H1 (cell line): ENCODE measurements around the gene ZC3H8. TPM values are rescaled to one million over a fixed set of nuclear protein-coding genes. Genes with fewer than 3 reads are reported as not detected.

Experiments
- CTCF ChIA-PET: fragments of 300-600 bp; sonication (Branson Sonifier 250); formaldehyde crosslinking; loops from one replicate; lab custom pipeline; 2021; ENCODE audit not compliant: partially characterized antibody; lab: Charles Lee
- POLR2A ChIA-PET: fragments of 300-600 bp; sonication (Branson Sonifier 250); formaldehyde crosslinking; loops from one replicate; lab custom pipeline; 2021; ENCODE audit warnings: inconsistent platforms; ENCODE audit not compliant: partially characterized antibody; lab: Charles Lee
- DNase-seq, 2 experiments: peaks; one replicate each; pipeline versions ENCODE4 v3.0.0 to v3.0.0-alpha.2; 2010 to 2022; ENCODE audit warnings: low spot score in 2 of 2, low read depth in 1 of 2, mixed read lengths in 1 of 2
- FAIRE-seq: peaks from 2 replicates; lab custom pipeline; 2011; peaks lifted over from hg19 to GRCh38; lab: Jason Lieb, UNC
- H2AFZ ChIP-seq: 2 replicates; pipeline ENCODE4 v1.8.1; 2012; ENCODE audit warnings: low read length, inconsistent platforms
- H2AK5ac ChIP-seq: 2 replicates; pipeline ENCODE4 v1.6.1; 2013; ENCODE audit warnings: low read depth, low read length
- H2BK120ac ChIP-seq: replicated peaks from 2 replicates; pipeline ENCODE3; 2013; ENCODE audit warnings: low read depth, low read length, inconsistent platforms
- H2BK12ac ChIP-seq: 2 replicates; pipeline ENCODE4 v1.6.1; 2013; ENCODE audit warnings: low read depth, low read length
- H2BK15ac ChIP-seq: 2 replicates; pipeline ENCODE4 v1.6.1; 2013; ENCODE audit warnings: low read length
- H2BK20ac ChIP-seq: 2 replicates; pipeline ENCODE4 v1.6.1; 2013; ENCODE audit warnings: low read length
- H2BK5ac ChIP-seq: 2 replicates; pipeline ENCODE4 v1.6.1; 2013; ENCODE audit warnings: low read depth, low read length
- H3K14ac ChIP-seq: 2 replicates; pipeline ENCODE4 v1.6.1; 2013; ENCODE audit warnings: inconsistent platforms; ENCODE audit not compliant: insufficient read length
- H3K18ac ChIP-seq: 2 replicates; pipeline ENCODE4 v1.6.1; 2013; ENCODE audit warnings: low read length; ENCODE audit errors: extremely low read depth
- H3K23ac ChIP-seq: 2 replicates; pipeline ENCODE4 v1.6.1; 2013; ENCODE audit warnings: inconsistent platforms; ENCODE audit not compliant: insufficient read length
- H3K23me2 ChIP-seq: 2 replicates; pipeline ENCODE4 v1.6.1; 2013; ENCODE audit warnings: low read depth, low read length
- H3K27ac ChIP-seq: 2 replicates; pipeline ENCODE4 v1.6.1; 2011; ENCODE audit warnings: low read depth, low read length, inconsistent platforms
- H3K27me3 ChIP-seq, 4 experiments: replicated peaks in 1 of 4; 1 replicate in 1 of 4; 2 replicates in 3 of 4; pipeline versions ENCODE4 v1.6.1 to v1.8.1; 2011 to 2013; ENCODE audit warnings: low read length in 3 of 4, mild to moderate bottlenecking in 3 of 4, inconsistent platforms in 2 of 4, mixed read lengths in 2 of 4, moderate library complexity in 1 of 4; ENCODE audit not compliant: control insufficient read depth in 3 of 4, insufficient read depth in 3 of 4; ENCODE audit errors: extremely low read depth in 1 of 4
- H3K36me3 ChIP-seq, 4 experiments: 2 replicates each; pipeline versions ENCODE4 v1.6.1 to v1.8.1; 2011 to 2013; ENCODE audit warnings: mild to moderate bottlenecking in 4 of 4, low read length in 3 of 4, moderate library complexity in 2 of 4, control low read depth in 1 of 4, inconsistent platforms in 1 of 4; ENCODE audit not compliant: insufficient read depth in 4 of 4, control insufficient read depth in 2 of 4
- H3K4ac ChIP-seq: replicated peaks from 2 replicates; pipeline ENCODE3; 2013; ENCODE audit warnings: low read length, low read depth, mixed read lengths, inconsistent platforms; ENCODE audit not compliant: insufficient read length
- H3K4me1 ChIP-seq, 4 experiments: replicated peaks in 1 of 4; 1 replicate in 1 of 4; 2 replicates in 3 of 4; pipeline versions ENCODE4 v1.6.1 to v1.8.1; 2011 to 2013; ENCODE audit warnings: low read length in 3 of 4, inconsistent platforms in 2 of 4, mixed read lengths in 1 of 4; ENCODE audit not compliant: insufficient read depth in 4 of 4, control insufficient read depth in 3 of 4
- H3K4me2 ChIP-seq, 2 experiments: 2 replicates each; pipeline versions ENCODE4 v1.6.1 to v1.8.1; 2011 to 2013; ENCODE audit warnings: low read depth in 2 of 2, low read length in 2 of 2, control low read depth in 1 of 2, inconsistent platforms in 1 of 2, mild to moderate bottlenecking in 1 of 2; ENCODE audit not compliant: insufficient read depth in 1 of 2
- H3K4me3 ChIP-seq, 4 experiments: fragments of 200-600, 300-600 bp in 1 of 4; sonication (generic), shearing (Covaris generic), sonication (Bioruptor Twin) in 1 of 4; 2 replicates each; pipeline versions ENCODE4 v1.5.1 to v1.8.1; 2011 to 2016; ENCODE audit warnings: low read length in 4 of 4, low read depth in 3 of 4, control low read depth in 2 of 4, inconsistent platforms in 2 of 4, mild to moderate bottlenecking in 2 of 4, mixed read lengths in 1 of 4, moderate library complexity in 1 of 4; ENCODE audit not compliant: insufficient read depth in 2 of 4; ENCODE audit errors: extremely low read depth in 1 of 4
- H3K56ac ChIP-seq: replicated peaks from 2 replicates; pipeline ENCODE3; 2013; ENCODE audit warnings: low read depth, mild to moderate bottlenecking, mixed read lengths, low read length, inconsistent platforms; ENCODE audit not compliant: insufficient read length
- H3K79me1 ChIP-seq: 2 replicates; pipeline ENCODE4 v1.6.1; 2013; ENCODE audit warnings: low read depth, low read length, control low read depth
- H3K79me2 ChIP-seq, 2 experiments: 2 replicates each; pipeline versions ENCODE4 v1.6.1 to v1.8.1; 2012 to 2013; ENCODE audit warnings: low read length in 2 of 2, mild to moderate bottlenecking in 2 of 2, inconsistent platforms in 1 of 2; ENCODE audit not compliant: insufficient read depth in 2 of 2, control insufficient read depth in 1 of 2
- H3K9ac ChIP-seq, 4 experiments: replicated peaks in 1 of 4; 1 replicate in 1 of 4; 2 replicates in 3 of 4; pipeline versions ENCODE4 v1.6.1 to v1.8.1; 2011 to 2013; ENCODE audit warnings: low read depth in 3 of 4, low read length in 3 of 4, control low read depth in 2 of 4, mild to moderate bottlenecking in 2 of 4, moderate library complexity in 2 of 4, inconsistent platforms in 1 of 4; ENCODE audit errors: extremely low read depth in 1 of 4
- H3K9me3 ChIP-seq, 2 experiments: 2 replicates each; pipeline versions ENCODE4 v1.6.1 to v1.8.1; 2012 to 2013; ENCODE audit warnings: mild to moderate bottlenecking in 2 of 2, moderate library complexity in 2 of 2, control low read depth in 1 of 2, inconsistent platforms in 1 of 2, low read depth in 1 of 2, low read length in 1 of 2, mixed read lengths in 1 of 2; ENCODE audit not compliant: insufficient read depth in 2 of 2
- H4K20me1 ChIP-seq, 2 experiments: replicated peaks in 1 of 2; 2 replicates each; pipeline versions ENCODE3 to v1.8.1; 2011 to 2013; ENCODE audit warnings: inconsistent platforms in 2 of 2, low read length in 2 of 2, mild to moderate bottlenecking in 1 of 2; ENCODE audit not compliant: insufficient read depth in 2 of 2, control insufficient read depth in 1 of 2
- H4K5ac ChIP-seq: 2 replicates; pipeline ENCODE4 v1.6.1; 2013; ENCODE audit warnings: low read length, low read depth, mixed read lengths, inconsistent platforms; ENCODE audit not compliant: insufficient read length
- H4K8ac ChIP-seq: 2 replicates; pipeline ENCODE4 v1.8.0; 2013; ENCODE audit warnings: mild to moderate bottlenecking, moderate library complexity, low read length, inconsistent platforms; ENCODE audit not compliant: insufficient read depth; ENCODE audit errors: extremely low read depth
- H4K91ac ChIP-seq: replicated peaks from 2 replicates; pipeline ENCODE3; 2013; ENCODE audit warnings: low read length, mixed read lengths, inconsistent platforms; ENCODE audit not compliant: insufficient read length
- POU5F1 ChIP-seq: IDR thresholded peaks from 2 replicates; pipeline ENCODE4 v1.6.1; 2011; ENCODE audit warnings: low read depth, mild to moderate bottlenecking, low read length, moderate library complexity
- WGBS, 2 experiments: shearing (Covaris generic) in 1 of 2; methylation state at CpG; one replicate each; pipeline versions ENCODE4 v1.1.6 to v1.1.7; 2013 to 2015; ENCODE audit warnings: low lambda C conversion rate in 2 of 2, mixed read lengths in 2 of 2, inconsistent platforms in 1 of 2, low coverage in 1 of 2, missing lambda C conversion rate in 1 of 2; ENCODE audit not compliant: insufficient replicate concordance in 2 of 2, insufficient coverage in 1 of 2, insufficient read length in 1 of 2; ENCODE audit errors: extremely low coverage in 1 of 2, missing lambda C conversion rate in 1 of 2; 5-methylcytosine and 5-hydroxymethylcytosine counted together
- polyA plus RNA-seq, 7 experiments: library from polyadenylated mRNA; depleted of rRNA in 3 of 7; stranded (reverse) in 5 of 7; unstranded in 2 of 7; fragments of >200 nt in 5 of 7; fragments of 200-250 nt in 2 of 7; gene quantifications; 1 replicate in 5 of 7; 2 replicates in 1 of 7; 4 replicates in 1 of 7; pipeline versions ENCODE4 v1.2.1 to v1.2.3, GENCODE V29; 2011 to 2013; ENCODE audit warnings: missing spikeins in 2 of 7, mixed read lengths in 2 of 7
- total RNA-seq: library from RNA; stranded (reverse); fragmentation: NEBNext Ultra II Directional; extraction: Animal tissue kit (Norgen Biotek cat#: 25700); gene quantifications from 2 replicates; pipeline ENCODE4 v1.2.1, GENCODE V29; 2021

The ZC3H8 gene
- total and polyA plus RNA-seq, 2 of the 8 experiments (the other 6 are each of a cell fraction or from before 2014, with no cell fraction given), result 1.9 to 7.1 TPM

DNA sequence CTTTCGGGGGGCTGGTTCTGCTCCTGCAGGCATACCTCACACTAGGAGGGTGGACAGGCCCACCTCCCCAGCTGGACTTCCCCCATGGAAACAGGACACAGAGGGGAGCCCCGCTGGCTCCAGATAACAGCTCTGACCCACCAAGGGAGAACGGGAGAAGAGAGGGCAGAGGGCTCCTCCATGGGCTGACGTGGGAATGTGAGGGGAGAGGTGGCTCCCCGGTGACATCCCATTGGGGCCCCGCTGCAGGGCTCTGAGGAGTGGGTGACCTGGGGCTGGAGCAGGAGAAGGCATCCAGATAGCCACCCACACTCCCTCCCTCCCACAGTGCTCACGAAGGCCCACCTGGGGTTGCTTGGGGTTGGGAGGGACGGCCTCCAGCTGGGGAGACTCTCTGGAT is 70.7 kb downstream of the ZC3H8 start:
- CTCF ChIA-PET, result interaction anchor here (0.5 to 2.3 kb wide), 2 partner anchors 11 to 57 kb away, joined by 3 to 8 read pairs; no protein-coding TSS in a partner anchor
- no peak overlapping the region for H3K14ac ChIP-seq
- peaks cover 0 to 4% (median 3%) of the 10 kb centered on the region in 4 experiments; a peak in 4 of 7 replicates for H3K4me1 ChIP-seq
- H2AFZ ChIP-seq, result no peak overlapping the region
- H3K9me3 ChIP-seq, result peaks cover 0 to 9% of the 10 kb centered on the region in 2 experiments; a peak in 1 of 4 replicates
- TF ChIP-seq POU5F1, result no peak
- no peak overlapping the region for H3K9ac ChIP-seq
- no peaks in the 10 kb centered on the region for H3K36me3 ChIP-seq
- H3K79me1 ChIP-seq, result no peaks in the 10 kb centered on the region
- H3K56ac ChIP-seq, result no peak overlapping the region
- H2BK20ac ChIP-seq, result no peak overlapping the region
- H3K27ac ChIP-seq, result no peak overlapping the region
- H2BK120ac ChIP-seq, result no peak overlapping the region
- WGBS, 2 experiments, result 93% methylated on average over 8 of the region's 8 CpGs; no CpG with 5 or more reads in 1 of the 2 experiments
- no peaks in the 10 kb centered on the region for H3K79me2 ChIP-seq
- no peak overlapping the region for H2BK5ac ChIP-seq
- no peak overlapping the region for H3K23ac ChIP-seq
- peaks cover 2 to 20% (median 14%) of the 10 kb centered on the region in 4 experiments; a peak in 6 of 7 replicates for H3K27me3 ChIP-seq
- FAIRE-seq, result no peak
- H4K20me1 ChIP-seq, result peaks cover 0 to under 1% of the 10 kb centered on the region in 2 experiments
- no peak overlapping the region for H4K8ac ChIP-seq
- H4K91ac ChIP-seq, result no peak overlapping the region
- H2BK15ac ChIP-seq, result no peak overlapping the region
- POLR2A ChIA-PET, result no interaction called here
- H3K23me2 ChIP-seq, result peaks cover 7% of the 10 kb centered on the region; the same call in 1 of the 2 replicates
- H2BK12ac ChIP-seq, result no peak overlapping the region
- no peak overlapping the region for H3K4me3 ChIP-seq
- H3K18ac ChIP-seq, result no peak overlapping the region
- DNase-seq, result no peak
- H2AK5ac ChIP-seq, result no peak overlapping the region
- H3K4me2 ChIP-seq, result no peak overlapping the region
- H3K4ac ChIP-seq, result no peak overlapping the region
- no peak overlapping the region for H4K5ac ChIP-seq
